HL-60 (cell line): Measurements from ENCODE around the gene AHRR.

Experiments
- POLR2AphosphoS5 ChIP-seq: IDR thresholded peaks from 2 replicates; pipeline ENCODE4 v1.6.1; 2012; ENCODE audit warnings: low read depth
- TF ChIP-seq, protein P1 (sequence below): IDR thresholded peaks from one replicate; pipeline ENCODE4 v1.5.1; 2011; ENCODE audit warnings: low read length, control low read depth, inconsistent platforms; ENCODE audit not compliant: insufficient read depth
- TF ChIP-seq, protein P2 (sequence below): IDR thresholded peaks from 2 replicates; pipeline ENCODE4 v1.6.1; 2012; ENCODE audit warnings: low read depth; ENCODE audit not compliant: insufficient replicate concordance

- TF ChIP-seq, protein P1, sequence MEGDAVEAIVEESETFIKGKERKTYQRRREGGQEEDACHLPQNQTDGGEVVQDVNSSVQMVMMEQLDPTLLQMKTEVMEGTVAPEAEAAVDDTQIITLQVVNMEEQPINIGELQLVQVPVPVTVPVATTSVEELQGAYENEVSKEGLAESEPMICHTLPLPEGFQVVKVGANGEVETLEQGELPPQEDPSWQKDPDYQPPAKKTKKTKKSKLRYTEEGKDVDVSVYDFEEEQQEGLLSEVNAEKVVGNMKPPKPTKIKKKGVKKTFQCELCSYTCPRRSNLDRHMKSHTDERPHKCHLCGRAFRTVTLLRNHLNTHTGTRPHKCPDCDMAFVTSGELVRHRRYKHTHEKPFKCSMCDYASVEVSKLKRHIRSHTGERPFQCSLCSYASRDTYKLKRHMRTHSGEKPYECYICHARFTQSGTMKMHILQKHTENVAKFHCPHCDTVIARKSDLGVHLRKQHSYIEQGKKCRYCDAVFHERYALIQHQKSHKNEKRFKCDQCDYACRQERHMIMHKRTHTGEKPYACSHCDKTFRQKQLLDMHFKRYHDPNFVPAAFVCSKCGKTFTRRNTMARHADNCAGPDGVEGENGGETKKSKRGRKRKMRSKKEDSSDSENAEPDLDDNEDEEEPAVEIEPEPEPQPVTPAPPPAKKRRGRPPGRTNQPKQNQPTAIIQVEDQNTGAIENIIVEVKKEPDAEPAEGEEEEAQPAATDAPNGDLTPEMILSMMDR, result no peak
- TF ChIP-seq POLR2AphosphoS5, result no peak
- TF ChIP-seq, protein P2, sequence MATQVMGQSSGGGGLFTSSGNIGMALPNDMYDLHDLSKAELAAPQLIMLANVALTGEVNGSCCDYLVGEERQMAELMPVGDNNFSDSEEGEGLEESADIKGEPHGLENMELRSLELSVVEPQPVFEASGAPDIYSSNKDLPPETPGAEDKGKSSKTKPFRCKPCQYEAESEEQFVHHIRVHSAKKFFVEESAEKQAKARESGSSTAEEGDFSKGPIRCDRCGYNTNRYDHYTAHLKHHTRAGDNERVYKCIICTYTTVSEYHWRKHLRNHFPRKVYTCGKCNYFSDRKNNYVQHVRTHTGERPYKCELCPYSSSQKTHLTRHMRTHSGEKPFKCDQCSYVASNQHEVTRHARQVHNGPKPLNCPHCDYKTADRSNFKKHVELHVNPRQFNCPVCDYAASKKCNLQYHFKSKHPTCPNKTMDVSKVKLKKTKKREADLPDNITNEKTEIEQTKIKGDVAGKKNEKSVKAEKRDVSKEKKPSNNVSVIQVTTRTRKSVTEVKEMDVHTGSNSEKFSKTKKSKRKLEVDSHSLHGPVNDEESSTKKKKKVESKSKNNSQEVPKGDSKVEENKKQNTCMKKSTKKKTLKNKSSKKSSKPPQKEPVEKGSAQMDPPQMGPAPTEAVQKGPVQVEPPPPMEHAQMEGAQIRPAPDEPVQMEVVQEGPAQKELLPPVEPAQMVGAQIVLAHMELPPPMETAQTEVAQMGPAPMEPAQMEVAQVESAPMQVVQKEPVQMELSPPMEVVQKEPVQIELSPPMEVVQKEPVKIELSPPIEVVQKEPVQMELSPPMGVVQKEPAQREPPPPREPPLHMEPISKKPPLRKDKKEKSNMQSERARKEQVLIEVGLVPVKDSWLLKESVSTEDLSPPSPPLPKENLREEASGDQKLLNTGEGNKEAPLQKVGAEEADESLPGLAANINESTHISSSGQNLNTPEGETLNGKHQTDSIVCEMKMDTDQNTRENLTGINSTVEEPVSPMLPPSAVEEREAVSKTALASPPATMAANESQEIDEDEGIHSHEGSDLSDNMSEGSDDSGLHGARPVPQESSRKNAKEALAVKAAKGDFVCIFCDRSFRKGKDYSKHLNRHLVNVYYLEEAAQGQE, result no peak
Measured at GRCh38 chr5:378301-378891, 56.9 kb downstream of the AHRR start.
